ENCODE data around the gene EGF.
A peak's percentile ranks its signal among the peaks of the same experiment; 100 is the strongest.

EGF gene

DNA sequence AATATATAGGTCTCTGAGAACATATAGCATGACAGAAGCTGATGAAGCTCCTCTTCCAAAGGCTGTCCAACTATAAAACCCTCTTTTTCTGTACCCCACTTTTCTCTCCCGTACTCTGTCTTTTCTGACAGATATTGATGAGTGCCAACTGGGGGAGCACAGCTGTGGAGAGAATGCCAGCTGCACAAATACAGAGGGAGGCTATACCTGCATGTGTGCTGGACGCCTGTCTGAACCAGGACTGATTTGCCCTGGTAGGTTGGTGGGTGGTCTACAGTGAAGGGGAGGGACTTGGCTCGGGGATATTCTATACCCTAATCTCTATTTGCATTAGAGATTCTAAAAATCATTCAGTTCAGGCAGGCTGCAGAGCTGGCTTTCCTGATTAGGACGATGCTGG, 80.4 kb downstream of the EGF start:
- no peaks in the 10 kb centered on the region for H3K9me3 Mint-ChIP-seq
- no peak overlapping the region for H3K4me3 Mint-ChIP-seq
- no peak for ATAC-seq (replicated peaks; ENCODE audit: extremely low read depth, poor library complexity, severe bottlenecking)
- DNase-seq (ENCODE audit: low spot score in 2 of 2) = no peak
- no peaks in the 10 kb centered on the region for H3K4me1 Mint-ChIP-seq
- no peaks in the 10 kb centered on the region for H3K36me3 Mint-ChIP-seq (ENCODE audit: insufficient read depth)
- H3K27ac Mint-ChIP-seq (ENCODE audit: low read depth) = no peak overlapping the region
- H3K27me3 Mint-ChIP-seq = peaks cover 53% of the 10 kb centered on the region

GRCh38 chr4:109994415-109994827, 81.7 kb downstream of the EGF start:
- H3K36me3 Mint-ChIP-seq (ENCODE audit: insufficient read depth) = no peaks in the 10 kb centered on the region
- H3K27ac Mint-ChIP-seq (ENCODE audit: low read depth) = no peak overlapping the region
- no peaks in the 10 kb centered on the region for H3K9me3 Mint-ChIP-seq
- ATAC-seq (replicated peaks; ENCODE audit: extremely low read depth, poor library complexity, severe bottlenecking) = no peak
- H3K4me1 Mint-ChIP-seq = no peaks in the 10 kb centered on the region
- H3K27me3 Mint-ChIP-seq = peaks cover 48% of the 10 kb centered on the region
- H3K4me3 Mint-ChIP-seq = no peak overlapping the region
- no peak for DNase-seq (ENCODE audit: low spot score in 2 of 2)

DNA sequence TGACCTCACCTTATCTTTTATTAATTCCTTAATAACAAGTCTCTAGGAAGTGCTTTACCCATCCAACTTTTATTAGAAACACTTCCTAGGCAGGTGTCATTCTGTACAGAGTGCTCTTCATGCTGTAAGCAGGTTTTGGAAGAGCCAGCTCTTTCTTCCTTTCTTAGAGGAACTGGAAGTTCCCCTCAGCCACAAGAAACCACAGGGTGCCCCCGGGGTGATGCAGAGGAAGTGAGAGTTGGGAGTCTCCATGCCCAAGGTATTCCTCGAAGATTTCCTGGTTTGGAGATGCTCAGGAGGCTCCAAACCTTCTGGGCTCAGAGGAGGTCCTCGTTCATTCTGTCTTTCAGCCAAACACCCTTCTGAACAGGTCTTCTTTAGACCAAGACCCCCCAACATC, 83.8 kb downstream of the EGF start:
- Mint-ChIP-seq H3K27me3 (peaks cover 37% of the 10 kb centered on the region), H3K4me1 (no peaks in the 10 kb centered on the region), H3K36me3 (ENCODE audit: insufficient read depth) (no peaks in the 10 kb centered on the region), H3K4me3 (no peak overlapping the region), H3K27ac (ENCODE audit: low read depth) (no peak overlapping the region), H3K9me3 (no peaks in the 10 kb centered on the region)
- ATAC-seq (replicated peaks; ENCODE audit: extremely low read depth, poor library complexity, severe bottlenecking) = no peak
- DNase-seq (ENCODE audit: low spot score in 2 of 2) = no peak

GRCh38 chr4:109998867-109999584, 86.3 kb downstream of the EGF start:
- peak in 1 of 2 donors; percentile 16 for DNase-seq (ENCODE audit: low spot score in 2 of 2)
- H3K36me3 Mint-ChIP-seq (ENCODE audit: insufficient read depth) = no peaks in the 10 kb centered on the region
- ATAC-seq (replicated peaks; ENCODE audit: extremely low read depth, poor library complexity, severe bottlenecking) = peak; percentile 71
- no peak overlapping the region for H3K27ac Mint-ChIP-seq (ENCODE audit: low read depth)
- peaks cover 29% of the 10 kb centered on the region for H3K27me3 Mint-ChIP-seq
- H3K4me1 Mint-ChIP-seq = no peaks in the 10 kb centered on the region
- no peaks in the 10 kb centered on the region for H3K9me3 Mint-ChIP-seq
- H3K4me3 Mint-ChIP-seq = no peak overlapping the region

DNA sequence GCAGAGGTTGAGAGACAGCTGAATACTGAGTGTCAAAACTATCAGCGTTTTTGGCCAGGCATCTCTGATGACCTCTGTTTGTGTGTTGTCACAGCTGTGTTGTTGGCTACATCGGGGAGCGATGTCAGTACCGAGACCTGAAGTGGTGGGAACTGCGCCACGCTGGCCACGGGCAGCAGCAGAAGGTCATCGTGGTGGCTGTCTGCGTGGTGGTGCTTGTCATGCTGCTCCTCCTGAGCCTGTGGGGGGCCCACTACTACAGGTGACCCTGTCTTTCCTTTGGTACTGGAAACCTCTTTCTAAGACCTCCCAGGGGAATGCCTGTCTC, 86.9 kb downstream of the EGF start:
- no peak for ATAC-seq (replicated peaks; ENCODE audit: extremely low read depth, poor library complexity, severe bottlenecking)
- no peaks in the 10 kb centered on the region for H3K36me3 Mint-ChIP-seq (ENCODE audit: insufficient read depth)
- no peaks in the 10 kb centered on the region for H3K9me3 Mint-ChIP-seq
- DNase-seq (ENCODE audit: low spot score in 2 of 2) = no peak
- H3K27ac Mint-ChIP-seq (ENCODE audit: low read depth) = no peak overlapping the region
- H3K27me3 Mint-ChIP-seq = peaks cover 28% of the 10 kb centered on the region
- H3K4me1 Mint-ChIP-seq = no peaks in the 10 kb centered on the region
- no peak overlapping the region for H3K4me3 Mint-ChIP-seq

DNA sequence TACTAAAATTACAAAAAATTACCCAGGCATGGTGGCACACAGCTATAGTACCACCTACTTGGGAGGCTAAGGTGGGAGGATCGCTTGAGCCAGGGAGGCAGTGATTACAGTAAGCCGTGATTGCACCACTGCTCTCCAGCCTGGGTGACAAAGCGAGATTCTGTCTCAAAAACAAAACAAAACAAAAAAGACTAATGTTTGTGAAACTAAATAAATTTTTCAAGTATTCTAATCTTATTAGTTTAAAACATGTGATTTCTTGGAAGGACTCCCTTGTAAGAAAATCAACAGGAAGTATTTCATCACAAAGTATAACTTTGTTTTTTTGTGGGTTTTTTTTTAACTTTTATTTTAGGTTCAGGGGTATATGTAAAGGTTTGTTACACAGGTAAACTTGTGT, 89.6 kb downstream of the EGF start:
- ATAC-seq (replicated peaks; ENCODE audit: extremely low read depth, poor library complexity, severe bottlenecking) (no peak), DNase-seq (ENCODE audit: low spot score in 2 of 2) (no peak)
- Mint-ChIP-seq H3K36me3 (ENCODE audit: insufficient read depth) (no peaks in the 10 kb centered on the region), H3K9me3 (no peaks in the 10 kb centered on the region), H3K27ac (ENCODE audit: low read depth) (no peak overlapping the region), H3K4me1 (no peaks in the 10 kb centered on the region), H3K27me3 (peaks cover 8% of the 10 kb centered on the region), H3K4me3 (no peak overlapping the region)

DNA sequence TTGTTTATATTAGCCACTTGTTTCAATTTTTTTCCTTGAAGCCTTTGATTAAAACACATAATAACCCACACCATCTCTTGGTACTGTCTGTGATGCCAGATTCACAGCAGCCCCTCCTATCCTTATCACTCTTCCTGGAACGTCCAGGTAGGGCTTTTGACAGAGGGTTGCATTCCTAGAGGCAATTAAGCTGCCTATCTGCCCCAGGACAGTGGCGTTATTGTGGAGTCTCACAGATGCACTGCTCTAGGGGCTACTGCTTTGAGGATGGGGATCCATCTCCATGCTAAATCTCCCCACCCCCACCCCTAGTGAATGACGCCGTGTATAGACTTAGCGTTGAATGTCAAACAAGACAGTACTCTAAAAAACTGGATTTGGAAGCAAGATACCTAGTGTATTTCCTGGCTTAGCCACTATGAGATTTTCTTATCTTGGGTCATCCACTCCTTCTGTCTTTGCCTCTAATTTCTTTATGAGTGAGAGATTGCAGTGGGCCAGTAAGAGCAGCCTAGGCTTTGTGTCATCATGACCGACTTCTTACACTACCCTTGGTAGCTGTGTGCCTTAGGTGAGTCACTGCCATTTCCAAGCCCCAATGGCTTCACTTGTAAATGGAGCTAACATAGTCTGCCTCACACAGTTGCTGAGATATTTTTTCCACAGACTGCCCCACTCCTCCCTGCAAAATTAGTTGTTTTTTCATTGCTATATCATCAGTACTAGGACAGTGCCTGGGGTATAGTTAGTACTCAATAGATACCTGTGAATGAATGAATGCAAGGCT, 90.9 kb downstream of the EGF start:
- H3K4me1 Mint-ChIP-seq = no peaks in the 10 kb centered on the region
- H3K4me3 Mint-ChIP-seq = no peak overlapping the region
- no peak overlapping the region for H3K27ac Mint-ChIP-seq (ENCODE audit: low read depth)
- peaks cover 4% of the 10 kb centered on the region for H3K27me3 Mint-ChIP-seq
- H3K9me3 Mint-ChIP-seq = no peaks in the 10 kb centered on the region
- no peak for ATAC-seq (replicated peaks; ENCODE audit: extremely low read depth, poor library complexity, severe bottlenecking)
- H3K36me3 Mint-ChIP-seq (ENCODE audit: insufficient read depth) = no peaks in the 10 kb centered on the region
- no peak for DNase-seq (ENCODE audit: low spot score in 2 of 2)

GRCh38 chr4:110004556-110004955, 91.9 kb downstream of the EGF start:
- Mint-ChIP-seq H3K27ac (ENCODE audit: low read depth) (no peak overlapping the region), H3K27me3 (no peaks in the 10 kb centered on the region), H3K4me3 (no peak overlapping the region), H3K4me1 (no peaks in the 10 kb centered on the region), H3K9me3 (no peaks in the 10 kb centered on the region), H3K36me3 (ENCODE audit: insufficient read depth) (no peaks in the 10 kb centered on the region)
- ATAC-seq (replicated peaks; ENCODE audit: extremely low read depth, poor library complexity, severe bottlenecking) (no peak), DNase-seq (ENCODE audit: low spot score in 2 of 2) (no peak)

- no peaks in the 10 kb centered on the region for H3K4me1 Mint-ChIP-seq
- H3K36me3 Mint-ChIP-seq (ENCODE audit: insufficient read depth) = no peaks in the 10 kb centered on the region
- H3K27me3 Mint-ChIP-seq = no peaks in the 10 kb centered on the region
- no peaks in the 10 kb centered on the region for H3K9me3 Mint-ChIP-seq
- no peak for DNase-seq (ENCODE audit: low spot score in 2 of 2)
- no peak for ATAC-seq (replicated peaks; ENCODE audit: extremely low read depth, poor library complexity, severe bottlenecking)
- no peak overlapping the region for H3K4me3 Mint-ChIP-seq
- no peak overlapping the region for H3K27ac Mint-ChIP-seq (ENCODE audit: low read depth)
These were observed 92.9 kb downstream of the EGF start for GRCh38 chr4:110005461-110006056.

DNA sequence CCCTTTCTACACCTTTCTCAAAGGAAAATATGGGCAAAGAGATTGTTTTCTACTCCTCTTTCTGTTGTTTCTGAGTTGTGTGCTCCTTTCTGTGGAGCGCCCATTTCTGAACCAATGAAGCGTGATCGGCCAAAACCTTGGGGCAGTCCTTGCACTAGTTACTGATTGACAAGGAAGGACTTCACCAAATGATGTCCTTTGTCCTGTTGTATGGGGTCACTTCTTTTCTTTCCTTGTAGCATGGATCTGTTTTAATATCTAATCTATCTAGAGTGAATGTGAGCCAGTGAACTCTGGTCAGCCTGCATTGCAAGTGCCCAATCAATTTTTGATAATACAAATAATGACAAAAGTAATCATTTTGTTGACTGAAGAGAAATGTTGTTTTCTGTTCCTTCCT, 94.5 kb downstream of the EGF start:
- no peak for DNase-seq (ENCODE audit: low spot score in 2 of 2)
- no peaks in the 10 kb centered on the region for H3K27me3 Mint-ChIP-seq
- no peak overlapping the region for H3K27ac Mint-ChIP-seq (ENCODE audit: low read depth)
- H3K4me1 Mint-ChIP-seq = no peaks in the 10 kb centered on the region
- no peaks in the 10 kb centered on the region for H3K36me3 Mint-ChIP-seq (ENCODE audit: insufficient read depth)
- H3K4me3 Mint-ChIP-seq = no peak overlapping the region
- no peak for ATAC-seq (replicated peaks; ENCODE audit: extremely low read depth, poor library complexity, severe bottlenecking)
- no peaks in the 10 kb centered on the region for H3K9me3 Mint-ChIP-seq

GRCh38 chr4:110008540-110008939, 95.9 kb downstream of the EGF start:
- DNase-seq (ENCODE audit: low spot score in 2 of 2) = no peak
- H3K27me3 Mint-ChIP-seq = peaks cover 6% of the 10 kb centered on the region
- H3K4me1 Mint-ChIP-seq = no peaks in the 10 kb centered on the region
- H3K9me3 Mint-ChIP-seq = no peaks in the 10 kb centered on the region
- H3K4me3 Mint-ChIP-seq = no peak overlapping the region
- H3K27ac Mint-ChIP-seq (ENCODE audit: low read depth) = no peak overlapping the region
- no peak for ATAC-seq (replicated peaks; ENCODE audit: extremely low read depth, poor library complexity, severe bottlenecking)
- no peaks in the 10 kb centered on the region for H3K36me3 Mint-ChIP-seq (ENCODE audit: insufficient read depth)

DNA sequence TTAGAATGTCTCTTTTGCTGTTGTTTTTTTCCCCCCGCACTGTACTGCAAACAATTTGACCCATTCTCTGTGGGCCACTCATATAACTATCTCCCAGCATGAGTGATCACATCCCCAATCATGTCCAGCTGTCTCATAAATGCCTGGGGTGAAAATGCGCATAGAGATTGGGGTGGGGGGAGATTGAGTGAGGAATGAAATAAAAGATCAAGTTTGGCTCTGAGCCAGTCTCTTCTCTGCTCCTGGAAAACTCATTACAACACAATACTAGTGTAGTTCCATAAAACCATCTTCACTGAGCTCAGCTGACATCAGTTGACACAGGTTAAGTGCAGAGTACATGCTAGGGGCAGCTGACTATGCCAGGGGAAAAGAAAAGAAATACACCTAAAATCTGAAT, 96.9 kb downstream of the EGF start:
- H3K4me3 Mint-ChIP-seq = no peak overlapping the region
- ATAC-seq (replicated peaks; ENCODE audit: extremely low read depth, poor library complexity, severe bottlenecking) = no peak
- no peak overlapping the region for H3K27ac Mint-ChIP-seq (ENCODE audit: low read depth)
- no peaks in the 10 kb centered on the region for H3K9me3 Mint-ChIP-seq
- peaks cover 16% of the 10 kb centered on the region for H3K27me3 Mint-ChIP-seq
- H3K4me1 Mint-ChIP-seq = no peaks in the 10 kb centered on the region
- H3K36me3 Mint-ChIP-seq (ENCODE audit: insufficient read depth) = no peaks in the 10 kb centered on the region
- no peak for DNase-seq (ENCODE audit: low spot score in 2 of 2)

- H3K27me3 Mint-ChIP-seq = peaks cover 20% of the 10 kb centered on the region
- ATAC-seq (replicated peaks; ENCODE audit: extremely low read depth, poor library complexity, severe bottlenecking) (no peak), DNase-seq (ENCODE audit: low spot score in 2 of 2) (no peak)
- H3K36me3 Mint-ChIP-seq (ENCODE audit: insufficient read depth) = no peaks in the 10 kb centered on the region
- H3K9me3 Mint-ChIP-seq = no peaks in the 10 kb centered on the region
- no peak overlapping the region for H3K27ac Mint-ChIP-seq (ENCODE audit: low read depth)
- no peaks in the 10 kb centered on the region for H3K4me1 Mint-ChIP-seq
- no peak overlapping the region for H3K4me3 Mint-ChIP-seq
These were observed 98.1 kb downstream of the EGF start for GRCh38 chr4:110010797-110011196.
